H1 (cell line): ENCODE data around the gene PKIB. TPM values are rescaled to one million over a fixed set of nuclear protein-coding genes. Genes with fewer than 3 reads are reported as not detected.

Source experiments
- CBX8 ChIP-seq: fragments of 300-800, 300-1000 bp; sonication (generic); IDR thresholded peaks from 2 replicates; pipeline ENCODE4 v1.7.1; 2016; ENCODE audit warnings: low read depth, low read length, borderline replicate concordance
- PHF8 ChIP-seq: fragments of 200-600 bp; sonication (generic); conservative IDR thresholded peaks from 2 replicates; pipeline ENCODE4 v1.7.1; 2012; ENCODE audit warnings: low read depth, mild to moderate bottlenecking, inconsistent platforms, low read length, moderate library complexity
- RNF2 ChIP-seq: fragments of 200-900, 300-1000 bp; sonication (generic); IDR thresholded peaks from 2 replicates; pipeline ENCODE4 v1.7.1; 2016; ENCODE audit warnings: borderline replicate concordance, low read depth, mild to moderate bottlenecking, antibody characterized with exemption, low read length; ENCODE audit not compliant: poor library complexity, severe bottlenecking; ENCODE audit errors: missing control alignments
- SIX5 ChIP-seq: IDR thresholded peaks from 2 replicates; pipeline ENCODE4 v1.6.1; 2011; ENCODE audit warnings: mild to moderate bottlenecking, low read depth, low read length
- SP2 ChIP-seq: IDR thresholded peaks from 2 replicates; pipeline ENCODE4 v1.6.1; 2012; ENCODE audit warnings: mild to moderate bottlenecking, low read length, inconsistent platforms
- polyA plus RNA-seq, 7 experiments: library from polyadenylated mRNA; depleted of rRNA in 3 of 7; stranded (reverse) in 5 of 7; unstranded in 2 of 7; fragments of >200 nt in 5 of 7; fragments of 200-250 nt in 2 of 7; gene quantifications; 1 replicate in 5 of 7; 2 replicates in 1 of 7; 4 replicates in 1 of 7; pipeline versions ENCODE4 v1.2.1 to v1.2.3, GENCODE V29; 2011 to 2013; ENCODE audit warnings: missing spikeins in 2 of 7, mixed read lengths in 2 of 7
- total RNA-seq: library from RNA; stranded (reverse); fragmentation: NEBNext Ultra II Directional; extraction: Animal tissue kit (Norgen Biotek cat#: 25700); gene quantifications from 2 replicates; pipeline ENCODE4 v1.2.1, GENCODE V29; 2021
- TF ChIP-seq, protein P1 (sequence below), 3 experiments: IDR thresholded peaks; 1 replicate in 2 of 3; 2 replicates in 1 of 3; pipeline versions ENCODE4 v1.5.1 to v1.6.1; 2011; ENCODE audit warnings: low read length in 3 of 3, mild to moderate bottlenecking in 3 of 3, inconsistent platforms in 2 of 3, low read depth in 1 of 3, moderate library complexity in 1 of 3; ENCODE audit not compliant: insufficient read depth in 1 of 3; ENCODE audit errors: control extremely low read depth in 1 of 3
- TF ChIP-seq, protein P2 (sequence below): fragments of 300-600 bp; sonication (generic); IDR thresholded peaks from 2 replicates; pipeline ENCODE4 v1.7.1; 2012; ENCODE audit warnings: low read length, moderate library complexity, mild to moderate bottlenecking, inconsistent platforms; ENCODE audit not compliant: insufficient replicate concordance
- TF ChIP-seq, protein P3 (sequence below): IDR thresholded peaks from 2 replicates; pipeline ENCODE4 v1.6.1; 2011; ENCODE audit warnings: low read depth, mild to moderate bottlenecking, low read length; ENCODE audit not compliant: insufficient read depth

Gene PKIB
- total and polyA plus RNA-seq, 2 of the 8 experiments (the other 6 are each of a cell fraction or from before 2014, with no cell fraction given): 13.5 to 73.3 TPM

DNA sequence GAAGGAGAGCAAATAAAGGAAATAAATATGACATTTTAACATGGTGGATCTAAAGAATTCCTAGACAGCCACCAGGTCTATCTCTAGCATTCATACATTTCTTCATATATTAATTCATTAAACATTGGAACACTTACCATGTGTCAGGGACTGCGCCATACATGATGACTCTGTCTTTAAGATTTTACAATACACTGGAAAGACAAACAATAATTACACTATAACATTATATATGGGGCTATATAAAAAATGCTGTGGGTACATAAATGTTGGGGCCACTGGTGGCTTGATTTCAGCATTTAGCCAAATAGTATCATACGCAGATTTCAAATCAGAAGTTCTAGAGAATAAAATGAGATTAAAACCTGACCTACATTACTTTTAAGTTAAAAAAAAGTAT is 33.3 kb upstream of the PKIB start (continued):
- TF ChIP-seq, protein P1, sequence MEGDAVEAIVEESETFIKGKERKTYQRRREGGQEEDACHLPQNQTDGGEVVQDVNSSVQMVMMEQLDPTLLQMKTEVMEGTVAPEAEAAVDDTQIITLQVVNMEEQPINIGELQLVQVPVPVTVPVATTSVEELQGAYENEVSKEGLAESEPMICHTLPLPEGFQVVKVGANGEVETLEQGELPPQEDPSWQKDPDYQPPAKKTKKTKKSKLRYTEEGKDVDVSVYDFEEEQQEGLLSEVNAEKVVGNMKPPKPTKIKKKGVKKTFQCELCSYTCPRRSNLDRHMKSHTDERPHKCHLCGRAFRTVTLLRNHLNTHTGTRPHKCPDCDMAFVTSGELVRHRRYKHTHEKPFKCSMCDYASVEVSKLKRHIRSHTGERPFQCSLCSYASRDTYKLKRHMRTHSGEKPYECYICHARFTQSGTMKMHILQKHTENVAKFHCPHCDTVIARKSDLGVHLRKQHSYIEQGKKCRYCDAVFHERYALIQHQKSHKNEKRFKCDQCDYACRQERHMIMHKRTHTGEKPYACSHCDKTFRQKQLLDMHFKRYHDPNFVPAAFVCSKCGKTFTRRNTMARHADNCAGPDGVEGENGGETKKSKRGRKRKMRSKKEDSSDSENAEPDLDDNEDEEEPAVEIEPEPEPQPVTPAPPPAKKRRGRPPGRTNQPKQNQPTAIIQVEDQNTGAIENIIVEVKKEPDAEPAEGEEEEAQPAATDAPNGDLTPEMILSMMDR (IDR thresholded peaks at IDR 0.05; ENCODE audit: control extremely low read depth in 1 of 3, insufficient read depth in 1 of 3, low read depth in 1 of 3, low read length in 3 of 3): no peak
- no peak for TF ChIP-seq CBX8
- TF ChIP-seq SIX5: no peak
- TF ChIP-seq, protein P2, sequence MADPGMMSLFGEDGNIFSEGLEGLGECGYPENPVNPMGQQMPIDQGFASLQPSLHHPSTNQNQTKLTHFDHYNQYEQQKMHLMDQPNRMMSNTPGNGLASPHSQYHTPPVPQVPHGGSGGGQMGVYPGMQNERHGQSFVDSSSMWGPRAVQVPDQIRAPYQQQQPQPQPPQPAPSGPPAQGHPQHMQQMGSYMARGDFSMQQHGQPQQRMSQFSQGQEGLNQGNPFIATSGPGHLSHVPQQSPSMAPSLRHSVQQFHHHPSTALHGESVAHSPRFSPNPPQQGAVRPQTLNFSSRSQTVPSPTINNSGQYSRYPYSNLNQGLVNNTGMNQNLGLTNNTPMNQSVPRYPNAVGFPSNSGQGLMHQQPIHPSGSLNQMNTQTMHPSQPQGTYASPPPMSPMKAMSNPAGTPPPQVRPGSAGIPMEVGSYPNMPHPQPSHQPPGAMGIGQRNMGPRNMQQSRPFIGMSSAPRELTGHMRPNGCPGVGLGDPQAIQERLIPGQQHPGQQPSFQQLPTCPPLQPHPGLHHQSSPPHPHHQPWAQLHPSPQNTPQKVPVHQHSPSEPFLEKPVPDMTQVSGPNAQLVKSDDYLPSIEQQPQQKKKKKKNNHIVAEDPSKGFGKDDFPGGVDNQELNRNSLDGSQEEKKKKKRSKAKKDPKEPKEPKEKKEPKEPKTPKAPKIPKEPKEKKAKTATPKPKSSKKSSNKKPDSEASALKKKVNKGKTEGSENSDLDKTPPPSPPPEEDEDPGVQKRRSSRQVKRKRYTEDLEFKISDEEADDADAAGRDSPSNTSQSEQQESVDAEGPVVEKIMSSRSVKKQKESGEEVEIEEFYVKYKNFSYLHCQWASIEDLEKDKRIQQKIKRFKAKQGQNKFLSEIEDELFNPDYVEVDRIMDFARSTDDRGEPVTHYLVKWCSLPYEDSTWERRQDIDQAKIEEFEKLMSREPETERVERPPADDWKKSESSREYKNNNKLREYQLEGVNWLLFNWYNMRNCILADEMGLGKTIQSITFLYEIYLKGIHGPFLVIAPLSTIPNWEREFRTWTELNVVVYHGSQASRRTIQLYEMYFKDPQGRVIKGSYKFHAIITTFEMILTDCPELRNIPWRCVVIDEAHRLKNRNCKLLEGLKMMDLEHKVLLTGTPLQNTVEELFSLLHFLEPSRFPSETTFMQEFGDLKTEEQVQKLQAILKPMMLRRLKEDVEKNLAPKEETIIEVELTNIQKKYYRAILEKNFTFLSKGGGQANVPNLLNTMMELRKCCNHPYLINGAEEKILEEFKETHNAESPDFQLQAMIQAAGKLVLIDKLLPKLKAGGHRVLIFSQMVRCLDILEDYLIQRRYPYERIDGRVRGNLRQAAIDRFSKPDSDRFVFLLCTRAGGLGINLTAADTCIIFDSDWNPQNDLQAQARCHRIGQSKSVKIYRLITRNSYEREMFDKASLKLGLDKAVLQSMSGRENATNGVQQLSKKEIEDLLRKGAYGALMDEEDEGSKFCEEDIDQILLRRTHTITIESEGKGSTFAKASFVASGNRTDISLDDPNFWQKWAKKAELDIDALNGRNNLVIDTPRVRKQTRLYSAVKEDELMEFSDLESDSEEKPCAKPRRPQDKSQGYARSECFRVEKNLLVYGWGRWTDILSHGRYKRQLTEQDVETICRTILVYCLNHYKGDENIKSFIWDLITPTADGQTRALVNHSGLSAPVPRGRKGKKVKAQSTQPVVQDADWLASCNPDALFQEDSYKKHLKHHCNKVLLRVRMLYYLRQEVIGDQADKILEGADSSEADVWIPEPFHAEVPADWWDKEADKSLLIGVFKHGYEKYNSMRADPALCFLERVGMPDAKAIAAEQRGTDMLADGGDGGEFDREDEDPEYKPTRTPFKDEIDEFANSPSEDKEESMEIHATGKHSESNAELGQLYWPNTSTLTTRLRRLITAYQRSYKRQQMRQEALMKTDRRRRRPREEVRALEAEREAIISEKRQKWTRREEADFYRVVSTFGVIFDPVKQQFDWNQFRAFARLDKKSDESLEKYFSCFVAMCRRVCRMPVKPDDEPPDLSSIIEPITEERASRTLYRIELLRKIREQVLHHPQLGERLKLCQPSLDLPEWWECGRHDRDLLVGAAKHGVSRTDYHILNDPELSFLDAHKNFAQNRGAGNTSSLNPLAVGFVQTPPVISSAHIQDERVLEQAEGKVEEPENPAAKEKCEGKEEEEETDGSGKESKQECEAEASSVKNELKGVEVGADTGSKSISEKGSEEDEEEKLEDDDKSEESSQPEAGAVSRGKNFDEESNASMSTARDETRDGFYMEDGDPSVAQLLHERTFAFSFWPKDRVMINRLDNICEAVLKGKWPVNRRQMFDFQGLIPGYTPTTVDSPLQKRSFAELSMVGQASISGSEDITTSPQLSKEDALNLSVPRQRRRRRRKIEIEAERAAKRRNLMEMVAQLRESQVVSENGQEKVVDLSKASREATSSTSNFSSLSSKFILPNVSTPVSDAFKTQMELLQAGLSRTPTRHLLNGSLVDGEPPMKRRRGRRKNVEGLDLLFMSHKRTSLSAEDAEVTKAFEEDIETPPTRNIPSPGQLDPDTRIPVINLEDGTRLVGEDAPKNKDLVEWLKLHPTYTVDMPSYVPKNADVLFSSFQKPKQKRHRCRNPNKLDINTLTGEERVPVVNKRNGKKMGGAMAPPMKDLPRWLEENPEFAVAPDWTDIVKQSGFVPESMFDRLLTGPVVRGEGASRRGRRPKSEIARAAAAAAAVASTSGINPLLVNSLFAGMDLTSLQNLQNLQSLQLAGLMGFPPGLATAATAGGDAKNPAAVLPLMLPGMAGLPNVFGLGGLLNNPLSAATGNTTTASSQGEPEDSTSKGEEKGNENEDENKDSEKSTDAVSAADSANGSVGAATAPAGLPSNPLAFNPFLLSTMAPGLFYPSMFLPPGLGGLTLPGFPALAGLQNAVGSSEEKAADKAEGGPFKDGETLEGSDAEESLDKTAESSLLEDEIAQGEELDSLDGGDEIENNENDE: no peak
- no peak for TF ChIP-seq PHF8
- TF ChIP-seq, protein P3, sequence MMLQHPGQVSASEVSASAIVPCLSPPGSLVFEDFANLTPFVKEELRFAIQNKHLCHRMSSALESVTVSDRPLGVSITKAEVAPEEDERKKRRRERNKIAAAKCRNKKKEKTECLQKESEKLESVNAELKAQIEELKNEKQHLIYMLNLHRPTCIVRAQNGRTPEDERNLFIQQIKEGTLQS: no peak
- TF ChIP-seq RNF2: no peak
- TF ChIP-seq SP2: no peak
